Liver (tissue), 9 donors: ENCODE data around the gene AMD1. TPM values are rescaled to one million over a fixed set of nuclear protein-coding genes. Genes with fewer than 3 reads are reported as not detected.

Experiments
- DNase-seq: peaks from one replicate; pipeline ENCODE4 v3.0.0-alpha.2; 2017; ENCODE audit warnings: low spot score
- H3K27ac ChIP-seq, 2 donors: one replicate each; pipeline ENCODE4 v1.7.0; 2013; ENCODE audit warnings: inconsistent platforms in 2 of 2, low read length in 2 of 2, control low read depth in 1 of 2, low read depth in 1 of 2, mild to moderate bottlenecking in 1 of 2
- H3K27me3 ChIP-seq, 4 donors: one replicate each; pipeline versions ENCODE4 v1.6.1 to v1.7.0; 2013; ENCODE audit warnings: low read length in 3 of 4, inconsistent platforms in 1 of 4, mild to moderate bottlenecking in 1 of 4, moderate library complexity in 1 of 4; ENCODE audit not compliant: control insufficient read depth in 4 of 4, insufficient read depth in 4 of 4
- H3K36me3 ChIP-seq, 4 donors: one replicate each; pipeline versions ENCODE4 v1.6.1 to v1.7.0; 2013; ENCODE audit warnings: low read length in 3 of 4, mild to moderate bottlenecking in 3 of 4, low read depth in 1 of 4, moderate library complexity in 1 of 4; ENCODE audit not compliant: control insufficient read depth in 4 of 4, insufficient read depth in 3 of 4
- H3K4me1 ChIP-seq, 4 donors: one replicate each; pipeline versions ENCODE4 v1.6.1 to v1.7.0; 2013; ENCODE audit warnings: low read length in 3 of 4, mild to moderate bottlenecking in 3 of 4, moderate library complexity in 1 of 4; ENCODE audit not compliant: control insufficient read depth in 4 of 4, insufficient read depth in 4 of 4
- H3K4me3 ChIP-seq, 3 donors: one replicate each; pipeline versions ENCODE4 v1.6.1 to v1.7.0; 2013; ENCODE audit warnings: low read length in 3 of 3, control low read depth in 1 of 3, low read depth in 1 of 3, mild to moderate bottlenecking in 1 of 3
- H3K9ac ChIP-seq, 2 donors: one replicate each; pipeline ENCODE4 v1.7.0; 2013; ENCODE audit warnings: low read length in 2 of 2, mild to moderate bottlenecking in 2 of 2, moderate library complexity in 2 of 2, control low read depth in 1 of 2, low read depth in 1 of 2
- H3K9me3 ChIP-seq, 4 donors: one replicate each; pipeline versions ENCODE4 v1.6.1 to v1.7.0; 2013; ENCODE audit warnings: low read length in 3 of 4; ENCODE audit not compliant: control insufficient read depth in 4 of 4
- EGR1 ChIP-seq, 2 donors: IDR thresholded peaks; 2 replicates each; pipeline ENCODE4 v1.6.1; 2016 to 2018; ENCODE audit warnings: antibody characterized with exemption in 2 of 2, low read depth in 2 of 2
- FOXA1 ChIP-seq: IDR thresholded peaks from 2 replicates; pipeline ENCODE4 v1.6.1; 2016; ENCODE audit warnings: antibody characterized with exemption
- GABPA ChIP-seq, 2 donors: IDR thresholded peaks in 1 of 2; conservative IDR thresholded peaks in 1 of 2; 2 replicates each; pipeline ENCODE4 v1.6.1; 2016; ENCODE audit warnings: antibody characterized with exemption in 2 of 2, mild to moderate bottlenecking in 1 of 2, moderate library complexity in 1 of 2
- HNF4A ChIP-seq, 2 donors: conservative IDR thresholded peaks; 2 replicates each; pipeline ENCODE4 v1.6.1; 2016; ENCODE audit warnings: antibody characterized with exemption in 2 of 2, mild to moderate bottlenecking in 2 of 2
- HNF4G ChIP-seq: IDR thresholded peaks from 2 replicates; pipeline ENCODE4 v1.6.1; 2016; ENCODE audit warnings: antibody characterized with exemption
- NR2F2 ChIP-seq: IDR thresholded peaks from 2 replicates; pipeline ENCODE4 v1.6.1; 2016; ENCODE audit warnings: antibody characterized with exemption
- RAD21 ChIP-seq, 2 donors: IDR thresholded peaks; 2 replicates each; pipeline ENCODE4 v1.6.1; 2016; ENCODE audit warnings: antibody characterized with exemption in 2 of 2, mild to moderate bottlenecking in 2 of 2
- RXRA ChIP-seq, 2 donors: IDR thresholded peaks; 2 replicates each; pipeline ENCODE4 v1.6.1; 2017 to 2018; ENCODE audit warnings: antibody characterized with exemption in 2 of 2, mild to moderate bottlenecking in 1 of 2
- TAF1 ChIP-seq: conservative IDR thresholded peaks from 2 replicates; pipeline ENCODE4 v1.6.1; 2016; ENCODE audit warnings: antibody characterized with exemption, mild to moderate bottlenecking
- YY1 ChIP-seq: IDR thresholded peaks from 2 replicates; pipeline ENCODE4 v1.6.1; 2016; ENCODE audit warnings: antibody characterized with exemption, mild to moderate bottlenecking
- WGBS: extraction: QIAGEN DNeasy Blood & Tissue Kit; methylation state at CpG from one replicate; pipeline ENCODE4 v1.1.7; 2013; 5-methylcytosine and 5-hydroxymethylcytosine counted together
- polyA plus RNA-seq, 2 donors: library from polyadenylated mRNA; stranded (reverse) in 1 of 2; unstranded in 1 of 2; fragments of 200-250 nt in 1 of 2; fragments of >200 nt in 1 of 2; fragmentation: Nextera tagmentation in 1 of 2; extraction: Ambion mirVana in 1 of 2; gene quantifications; one replicate each; pipeline versions ENCODE4 v1.2.1 to v1.2.3, GENCODE V29; 2013 to 2015
- total RNA-seq, 2 donors: library from RNA; depleted of rRNA; stranded (reverse); fragments of >200 nt; gene quantifications; one replicate each; pipeline ENCODE4 v1.2.3, GENCODE V29; 2014
- TF ChIP-seq, protein P1 (sequence below): IDR thresholded peaks from 2 replicates; pipeline ENCODE4 v1.6.1; 2016; ENCODE audit warnings: antibody characterized with exemption, mild to moderate bottlenecking
- TF ChIP-seq, protein P2 (sequence below): IDR thresholded peaks from 2 replicates; pipeline ENCODE4 v1.6.1; 2016; ENCODE audit warnings: antibody characterized with exemption
- TF ChIP-seq, protein P3 (sequence below): IDR thresholded peaks from 2 replicates; pipeline ENCODE4 v1.6.1; 2016; ENCODE audit warnings: antibody characterized with exemption
- TF ChIP-seq, protein P4 (sequence below): fragments of 150-350 bp; IDR thresholded peaks from 2 replicates; pipeline ENCODE4 v1.5.1; 2017; ENCODE audit warnings: improper control_type of control experiment, low read depth, low read length; ENCODE audit not compliant: missing input control
- donor health status: healthy.
- donor health status: healthy.
- donor health status: healthy.
- donor health status: healthy.
- donor health status: healthy.

The AMD1 gene
- total and polyA plus RNA-seq, 4 donors, result 14.5 to 46.4 (median 32.7) TPM

DNA sequence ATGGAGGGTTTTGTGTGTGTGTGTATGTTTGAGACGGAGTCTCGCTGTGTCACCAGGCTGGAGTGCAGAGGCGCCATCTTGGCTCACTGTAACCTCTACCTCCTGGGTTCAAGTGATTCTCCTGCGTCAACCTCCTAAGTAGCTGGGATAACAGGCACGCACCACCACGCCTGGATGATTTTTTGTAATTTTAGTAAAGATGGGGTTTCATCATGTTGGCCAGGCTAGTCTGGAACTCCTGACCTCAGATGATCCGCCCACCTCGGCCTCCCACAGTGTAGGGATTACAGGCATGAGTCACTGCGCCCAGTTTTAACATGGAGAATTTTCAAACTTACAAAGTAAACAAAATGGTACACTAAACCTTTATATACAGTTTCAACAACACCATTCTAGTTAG is 22.8 kb downstream of the AMD1 start:
- Histone ChIP-seq H3K4me1 (peaks cover 0 to 4% (median under 1%) of the 10 kb centered on the region in 4 donors), H3K4me3 (no peak overlapping the region), H3K9me3 (no peaks in the 10 kb centered on the region), H3K9ac (no peak overlapping the region), H3K27me3 (no peaks in the 10 kb centered on the region), H3K36me3 (peaks cover 2 to 32% (median 23%) of the 10 kb centered on the region in 4 donors), H3K27ac (no peak overlapping the region)
- TF ChIP-seq HNF4G (no peak), EGR1 (IDR thresholded peaks at IDR 0.05; ENCODE audit: low read depth in 2 of 2) (no peak), GABPA (IDR thresholded peaks at IDR 0.05 in 1 of 2, conservative IDR thresholded peaks at IDR 0.05 in 1 of 2) (no peak)
- TF ChIP-seq, protein P1, sequence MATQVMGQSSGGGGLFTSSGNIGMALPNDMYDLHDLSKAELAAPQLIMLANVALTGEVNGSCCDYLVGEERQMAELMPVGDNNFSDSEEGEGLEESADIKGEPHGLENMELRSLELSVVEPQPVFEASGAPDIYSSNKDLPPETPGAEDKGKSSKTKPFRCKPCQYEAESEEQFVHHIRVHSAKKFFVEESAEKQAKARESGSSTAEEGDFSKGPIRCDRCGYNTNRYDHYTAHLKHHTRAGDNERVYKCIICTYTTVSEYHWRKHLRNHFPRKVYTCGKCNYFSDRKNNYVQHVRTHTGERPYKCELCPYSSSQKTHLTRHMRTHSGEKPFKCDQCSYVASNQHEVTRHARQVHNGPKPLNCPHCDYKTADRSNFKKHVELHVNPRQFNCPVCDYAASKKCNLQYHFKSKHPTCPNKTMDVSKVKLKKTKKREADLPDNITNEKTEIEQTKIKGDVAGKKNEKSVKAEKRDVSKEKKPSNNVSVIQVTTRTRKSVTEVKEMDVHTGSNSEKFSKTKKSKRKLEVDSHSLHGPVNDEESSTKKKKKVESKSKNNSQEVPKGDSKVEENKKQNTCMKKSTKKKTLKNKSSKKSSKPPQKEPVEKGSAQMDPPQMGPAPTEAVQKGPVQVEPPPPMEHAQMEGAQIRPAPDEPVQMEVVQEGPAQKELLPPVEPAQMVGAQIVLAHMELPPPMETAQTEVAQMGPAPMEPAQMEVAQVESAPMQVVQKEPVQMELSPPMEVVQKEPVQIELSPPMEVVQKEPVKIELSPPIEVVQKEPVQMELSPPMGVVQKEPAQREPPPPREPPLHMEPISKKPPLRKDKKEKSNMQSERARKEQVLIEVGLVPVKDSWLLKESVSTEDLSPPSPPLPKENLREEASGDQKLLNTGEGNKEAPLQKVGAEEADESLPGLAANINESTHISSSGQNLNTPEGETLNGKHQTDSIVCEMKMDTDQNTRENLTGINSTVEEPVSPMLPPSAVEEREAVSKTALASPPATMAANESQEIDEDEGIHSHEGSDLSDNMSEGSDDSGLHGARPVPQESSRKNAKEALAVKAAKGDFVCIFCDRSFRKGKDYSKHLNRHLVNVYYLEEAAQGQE, result no peak
- TF ChIP-seq, protein P2, sequence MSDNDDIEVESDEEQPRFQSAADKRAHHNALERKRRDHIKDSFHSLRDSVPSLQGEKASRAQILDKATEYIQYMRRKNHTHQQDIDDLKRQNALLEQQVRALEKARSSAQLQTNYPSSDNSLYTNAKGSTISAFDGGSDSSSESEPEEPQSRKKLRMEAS, result no peak
- TF ChIP-seq, protein P3, sequence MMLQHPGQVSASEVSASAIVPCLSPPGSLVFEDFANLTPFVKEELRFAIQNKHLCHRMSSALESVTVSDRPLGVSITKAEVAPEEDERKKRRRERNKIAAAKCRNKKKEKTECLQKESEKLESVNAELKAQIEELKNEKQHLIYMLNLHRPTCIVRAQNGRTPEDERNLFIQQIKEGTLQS, result no peak
- WGBS, result 98% methylated on average over 9 of the region's 9 CpGs
- no peak for DNase-seq

DNA sequence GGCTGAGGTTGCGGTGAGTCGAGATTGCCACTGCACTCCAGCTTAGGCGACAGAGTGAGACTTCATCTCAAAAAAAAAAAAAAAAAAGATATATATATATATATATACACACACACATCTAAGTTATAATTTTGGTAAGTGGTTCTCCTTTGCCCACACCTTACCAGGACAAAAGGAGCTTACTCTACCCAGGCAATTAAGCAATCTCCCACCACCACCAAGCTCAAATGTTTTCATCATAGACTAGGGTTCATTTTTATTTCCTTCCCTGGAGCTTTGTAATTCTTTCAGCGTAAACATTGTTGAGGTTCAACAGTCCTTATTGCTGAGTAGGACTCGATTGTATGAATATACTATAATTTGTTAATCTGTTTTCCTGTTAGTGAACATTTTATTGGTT is 23.5 kb downstream of the AMD1 start:
- Histone ChIP-seq H3K4me3 (no peak overlapping the region), H3K9me3 (peaks cover 0 to under 1% (median 0%) of the 10 kb centered on the region in 4 donors), H3K27ac (no peak overlapping the region), H3K27me3 (no peaks in the 10 kb centered on the region), H3K9ac (no peak overlapping the region), H3K36me3 (peaks cover 2 to 25% (median 17%) of the 10 kb centered on the region in 4 donors), H3K4me1 (peaks cover 0 to 4% (median under 1%) of the 10 kb centered on the region in 4 donors)
- no peak for DNase-seq
- WGBS, result 94% methylated on average over 5 of the region's 5 CpGs
- TF ChIP-seq TAF1 (no peak), EGR1 (IDR thresholded peaks at IDR 0.05; ENCODE audit: low read depth in 2 of 2) (no peak), RAD21 (IDR thresholded peaks at IDR 0.05) (no peak), NR2F2 (no peak), FOXA1 (no peak), HNF4A (conservative IDR thresholded peaks at IDR 0.05) (no peak), YY1 (no peak), RXRA (IDR thresholded peaks at IDR 0.05) (no peak), GABPA (IDR thresholded peaks at IDR 0.05 in 1 of 2, conservative IDR thresholded peaks at IDR 0.05 in 1 of 2) (no peak)
- TF ChIP-seq, protein P3, result no peak
- TF ChIP-seq, protein P2, result no peak
- TF ChIP-seq, protein P1, result no peak
- TF ChIP-seq, protein P4, sequence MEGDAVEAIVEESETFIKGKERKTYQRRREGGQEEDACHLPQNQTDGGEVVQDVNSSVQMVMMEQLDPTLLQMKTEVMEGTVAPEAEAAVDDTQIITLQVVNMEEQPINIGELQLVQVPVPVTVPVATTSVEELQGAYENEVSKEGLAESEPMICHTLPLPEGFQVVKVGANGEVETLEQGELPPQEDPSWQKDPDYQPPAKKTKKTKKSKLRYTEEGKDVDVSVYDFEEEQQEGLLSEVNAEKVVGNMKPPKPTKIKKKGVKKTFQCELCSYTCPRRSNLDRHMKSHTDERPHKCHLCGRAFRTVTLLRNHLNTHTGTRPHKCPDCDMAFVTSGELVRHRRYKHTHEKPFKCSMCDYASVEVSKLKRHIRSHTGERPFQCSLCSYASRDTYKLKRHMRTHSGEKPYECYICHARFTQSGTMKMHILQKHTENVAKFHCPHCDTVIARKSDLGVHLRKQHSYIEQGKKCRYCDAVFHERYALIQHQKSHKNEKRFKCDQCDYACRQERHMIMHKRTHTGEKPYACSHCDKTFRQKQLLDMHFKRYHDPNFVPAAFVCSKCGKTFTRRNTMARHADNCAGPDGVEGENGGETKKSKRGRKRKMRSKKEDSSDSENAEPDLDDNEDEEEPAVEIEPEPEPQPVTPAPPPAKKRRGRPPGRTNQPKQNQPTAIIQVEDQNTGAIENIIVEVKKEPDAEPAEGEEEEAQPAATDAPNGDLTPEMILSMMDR, result no peak
